ENCODE results near the gene C20orf204.

Gene C20orf204

GRCh38 chr20:64072498-64073063, 36.6 kb downstream of the C20orf204 start:
- no peak for DNase-seq

GRCh38 chr20:64073476-64074183, 37.6 kb downstream of the C20orf204 start:
- DNase-seq, result no peak

GRCh38 chr20:64074184-64074789, 38.3 kb downstream of the C20orf204 start:
- DNase-seq, result no peak

DNA sequence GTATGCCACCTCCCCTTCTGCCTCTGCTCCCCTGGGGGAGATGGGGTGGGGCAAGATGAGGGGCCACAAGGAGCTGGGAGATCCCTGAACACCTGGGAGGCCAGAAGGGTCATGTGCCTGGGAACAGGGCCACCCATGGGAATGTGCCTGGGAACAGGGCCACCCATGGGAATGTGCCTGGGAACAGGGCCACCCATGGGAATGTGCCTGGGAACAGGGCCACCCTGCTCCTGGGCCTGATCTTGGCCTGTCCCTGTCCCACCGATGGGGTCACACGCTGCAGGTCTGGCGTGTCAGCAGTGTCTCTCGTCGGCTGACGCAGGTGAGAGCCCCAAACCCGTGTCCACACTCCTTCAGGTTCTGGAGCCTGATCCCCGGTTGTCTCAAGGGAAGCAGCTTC, 39.0 kb downstream of the C20orf204 start:
- no peak for DNase-seq

DNA sequence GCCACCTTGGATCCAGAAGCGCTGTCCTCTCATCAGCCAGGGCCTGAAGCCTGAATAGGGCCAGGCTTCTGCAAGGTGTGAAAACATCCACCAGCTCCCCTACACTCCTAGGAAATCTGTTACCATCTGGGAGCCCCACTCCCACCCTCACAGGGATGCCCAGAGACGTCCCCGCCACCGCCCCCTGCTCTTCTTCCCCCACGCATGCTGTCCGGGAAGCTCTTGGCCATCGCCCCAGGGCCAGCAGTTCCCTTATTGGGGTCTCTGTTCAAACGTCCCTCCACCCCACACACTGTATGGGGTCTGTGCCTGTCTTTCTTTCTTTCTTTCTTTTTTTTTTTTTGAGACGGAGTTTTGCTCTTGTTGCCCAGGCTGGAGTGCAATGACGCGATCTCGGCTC, 39.6 kb downstream of the C20orf204 start:
- DNase-seq, result no peak

GRCh38 chr20:64076061-64076997, 40.3 kb downstream of the C20orf204 start:
- no peak for DNase-seq

GRCh38 chr20:64077094-64077493, 41.1 kb downstream of the C20orf204 start:
- DNase-seq, result no peak

- no peak for DNase-seq
Measured at GRCh38 chr20:64077541-64077875, 41.5 kb downstream of the C20orf204 start.

GRCh38 chr20:64077876-64078551, 42.0 kb downstream of the C20orf204 start:
- no peak for DNase-seq

DNA sequence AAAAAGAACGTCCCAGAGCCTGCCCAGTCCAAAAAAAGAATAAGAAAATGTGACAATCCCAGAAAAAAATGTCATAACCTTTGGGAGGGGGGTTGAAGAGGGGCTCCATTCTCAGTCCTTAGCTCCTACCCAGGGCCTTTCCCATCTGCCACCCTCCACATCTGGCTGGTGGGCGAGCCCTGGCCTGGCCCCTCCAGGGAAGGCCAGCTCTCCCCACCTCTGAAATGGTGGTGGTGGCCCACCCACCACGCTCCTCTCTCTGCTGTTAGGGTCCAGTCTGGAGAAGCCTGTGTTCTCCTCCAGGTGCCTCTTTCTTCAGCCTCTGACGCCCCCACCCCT, 42.9 kb downstream of the C20orf204 start:
- no peak for DNase-seq

DNA sequence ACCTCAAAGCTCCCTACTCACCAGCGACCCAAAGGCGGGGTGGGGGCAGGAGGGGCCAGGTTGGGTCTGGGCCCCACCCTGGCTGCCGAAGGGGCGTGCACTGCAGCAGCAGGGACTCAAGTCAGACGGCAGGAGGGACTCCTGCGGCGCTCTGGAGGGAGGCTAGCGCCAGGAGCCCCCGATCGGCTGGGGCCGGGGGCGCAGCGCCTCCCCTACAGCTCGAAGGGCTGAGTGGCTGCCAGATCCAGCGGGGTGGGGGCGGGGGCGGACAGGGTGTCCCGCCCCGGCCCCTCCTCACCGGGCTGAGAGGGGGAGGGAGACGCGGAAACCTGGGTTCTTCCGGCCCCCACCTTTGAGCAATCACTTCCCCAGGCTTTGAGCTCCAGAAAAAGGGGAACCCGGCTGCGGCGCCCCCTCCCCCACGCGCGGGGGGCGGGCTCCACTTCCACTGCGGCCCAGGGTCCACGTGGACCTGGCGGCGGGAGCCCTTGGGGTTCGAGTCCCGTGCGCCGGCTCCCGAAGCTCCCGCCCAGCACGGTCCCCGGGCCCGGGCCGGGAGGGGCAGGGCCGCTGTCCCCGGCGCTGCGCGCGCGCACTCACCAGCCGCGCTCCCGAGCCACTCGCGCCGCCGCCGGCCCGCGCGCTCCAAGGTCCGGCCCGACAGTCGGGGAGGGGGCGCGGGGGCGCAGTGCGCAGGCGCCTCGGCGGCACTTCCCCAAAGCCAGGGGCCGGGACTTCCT, 43.5 kb downstream of the C20orf204 start, which contains the start of gene RGS19:
RGS19 (minus strand) TSS at position 246 of the 740 bp plus-strand sequence. CDS start 2,632 bp downstream, outside the sequence.
- peak; percentile 43 for DNase-seq

- DNase-seq, result peak; percentile 9
Measured at GRCh38 chr20:64080013-64080812, 44.2 kb downstream of the C20orf204 start, which contains the start of gene OPRL1. Gene OPRL1, plus strand, starts transcription at chr20:64080082. Its CDS starts 12,639 bp downstream, at chr20:64092721.

DNA sequence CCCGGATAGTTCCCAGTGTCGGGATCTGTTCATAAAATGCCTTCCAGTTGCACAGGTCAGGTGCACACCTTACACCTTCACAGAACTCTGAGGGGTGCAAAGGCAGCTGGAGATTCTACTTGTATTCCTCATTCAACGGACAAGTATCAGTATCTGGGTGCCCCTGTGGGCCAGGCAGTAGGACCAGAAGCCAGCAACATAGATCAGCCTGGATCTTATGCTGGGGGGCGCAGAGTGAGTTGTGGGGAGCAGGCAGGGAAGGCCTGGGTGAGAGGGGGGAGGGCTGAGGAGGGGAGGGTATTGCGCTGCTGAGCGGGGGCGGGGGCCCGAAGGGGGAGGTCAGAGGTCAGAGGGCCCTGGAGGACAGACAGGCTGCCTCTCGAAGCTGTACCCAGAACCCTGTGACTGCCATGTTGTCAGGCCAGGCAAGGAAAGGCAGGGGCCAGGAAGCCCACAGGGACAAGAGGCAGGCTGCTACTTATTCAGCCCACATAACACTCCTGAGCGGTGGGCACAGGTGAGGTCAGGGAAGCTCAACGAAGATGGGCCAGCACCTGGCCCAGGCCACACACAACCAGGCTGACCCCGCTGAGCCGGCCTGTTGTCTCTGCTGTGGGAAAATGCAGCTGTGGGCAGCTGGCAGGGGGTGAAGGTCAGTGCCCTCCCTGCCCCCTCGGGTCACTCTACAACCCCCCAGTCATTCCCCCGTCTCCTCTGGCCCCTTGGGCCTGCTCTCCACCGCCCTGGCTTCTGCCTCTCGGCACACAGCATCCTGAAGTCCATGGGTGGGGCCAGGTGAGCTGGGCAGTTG, 45.0 kb downstream of the C20orf204 start:
- DNase-seq, result no peak

DNA sequence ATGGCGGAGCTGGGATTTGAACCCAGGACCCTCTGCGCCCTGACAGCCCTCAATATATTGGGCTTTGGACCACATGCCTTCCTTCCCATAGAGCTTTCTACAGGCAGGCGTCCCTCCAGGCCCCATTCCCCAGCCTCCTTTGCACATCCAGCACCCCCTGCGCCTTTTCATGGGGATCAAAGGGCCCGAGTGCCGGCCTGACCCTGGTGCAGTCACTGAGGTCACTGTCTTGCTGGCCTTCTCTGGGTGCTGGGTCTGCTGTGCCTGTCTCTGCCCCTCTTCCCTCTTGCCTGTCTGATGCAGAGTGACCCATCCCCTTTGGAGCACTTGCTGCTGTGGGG, 45.6 kb downstream of the C20orf204 start:
- DNase-seq, result no peak

DNA sequence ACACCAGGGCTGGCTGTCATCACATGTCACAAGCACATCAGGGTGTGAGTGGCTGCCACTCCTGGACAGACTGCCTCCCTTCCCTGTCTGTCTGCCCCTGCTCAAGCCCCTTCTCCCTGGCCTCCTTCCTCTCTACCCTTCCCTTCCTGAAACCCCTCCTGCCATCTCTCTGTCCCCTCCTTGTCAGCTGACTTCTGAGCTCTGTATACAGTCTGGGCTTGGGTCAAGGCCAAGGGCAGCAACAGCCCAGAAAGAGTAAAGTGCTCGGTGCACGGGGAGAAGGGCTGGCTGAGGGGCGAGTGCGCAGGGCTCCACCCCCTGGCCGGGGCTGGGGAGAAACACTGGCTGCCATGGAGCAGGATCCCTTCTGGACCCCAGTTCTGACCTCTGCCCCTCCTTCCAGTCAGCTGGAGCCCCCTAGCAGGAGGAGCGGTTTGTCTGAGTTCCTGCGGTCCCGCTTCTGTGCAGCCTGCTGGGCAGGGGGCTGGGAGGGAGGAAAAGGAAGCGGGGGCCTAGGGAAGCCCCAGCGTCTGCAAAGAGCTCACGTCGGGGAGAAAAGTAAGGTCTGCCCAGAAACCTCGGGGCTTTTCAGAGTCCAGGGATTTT, 46.2 kb downstream of the C20orf204 start:
- no peak for DNase-seq

DNA sequence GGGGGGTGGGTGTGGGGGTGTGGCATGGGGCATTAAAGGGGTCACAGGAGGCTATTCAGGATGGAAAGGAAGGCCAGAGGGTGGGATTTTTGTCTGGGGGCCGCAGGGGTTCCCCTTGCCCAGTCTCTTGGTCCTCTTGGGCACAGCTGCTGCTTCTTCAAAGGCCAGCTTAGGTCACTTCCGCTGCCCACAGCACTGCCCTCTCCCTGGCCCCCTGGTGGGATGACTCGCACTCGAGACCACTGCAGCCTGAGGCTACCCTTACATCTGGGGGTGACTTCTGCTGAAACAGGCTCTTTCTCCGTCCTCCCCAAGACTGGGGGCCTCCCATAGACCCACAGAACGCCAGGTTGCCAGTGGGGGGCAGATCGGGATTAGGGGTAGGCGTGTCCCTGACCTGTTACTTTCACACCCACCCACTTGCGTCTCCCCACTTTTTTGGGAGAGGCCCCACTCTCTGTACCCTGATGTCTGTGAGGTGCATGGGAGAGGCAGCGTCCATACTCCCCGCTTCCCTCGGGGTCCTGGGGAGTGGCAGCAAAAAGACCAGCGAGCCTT, 46.9 kb downstream of the C20orf204 start:
- DNase-seq, result no peak

DNA sequence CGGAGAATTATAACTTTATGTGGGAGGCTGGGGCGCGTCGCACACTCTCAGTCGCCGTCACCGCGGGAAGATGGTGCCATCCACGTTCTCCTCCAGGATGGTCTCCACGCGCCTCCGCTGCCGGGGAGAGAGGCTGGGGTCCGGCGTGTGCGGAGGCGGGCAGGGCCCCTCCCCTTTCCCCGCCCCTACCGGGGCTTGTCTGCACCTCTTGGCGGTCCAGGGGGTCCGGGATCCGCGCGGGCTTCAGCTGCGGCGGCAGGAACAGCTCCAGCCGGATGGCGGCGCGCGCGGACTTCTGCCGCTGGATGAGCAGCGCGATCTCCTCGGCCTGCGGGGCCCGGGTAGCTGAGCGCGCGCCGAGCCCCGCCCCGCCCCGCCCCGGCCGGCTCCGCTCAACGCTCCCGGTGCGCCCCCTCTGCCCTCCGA, 47.4 kb downstream of the C20orf204 start:
- DNase-seq, result peak; percentile 47

DNA sequence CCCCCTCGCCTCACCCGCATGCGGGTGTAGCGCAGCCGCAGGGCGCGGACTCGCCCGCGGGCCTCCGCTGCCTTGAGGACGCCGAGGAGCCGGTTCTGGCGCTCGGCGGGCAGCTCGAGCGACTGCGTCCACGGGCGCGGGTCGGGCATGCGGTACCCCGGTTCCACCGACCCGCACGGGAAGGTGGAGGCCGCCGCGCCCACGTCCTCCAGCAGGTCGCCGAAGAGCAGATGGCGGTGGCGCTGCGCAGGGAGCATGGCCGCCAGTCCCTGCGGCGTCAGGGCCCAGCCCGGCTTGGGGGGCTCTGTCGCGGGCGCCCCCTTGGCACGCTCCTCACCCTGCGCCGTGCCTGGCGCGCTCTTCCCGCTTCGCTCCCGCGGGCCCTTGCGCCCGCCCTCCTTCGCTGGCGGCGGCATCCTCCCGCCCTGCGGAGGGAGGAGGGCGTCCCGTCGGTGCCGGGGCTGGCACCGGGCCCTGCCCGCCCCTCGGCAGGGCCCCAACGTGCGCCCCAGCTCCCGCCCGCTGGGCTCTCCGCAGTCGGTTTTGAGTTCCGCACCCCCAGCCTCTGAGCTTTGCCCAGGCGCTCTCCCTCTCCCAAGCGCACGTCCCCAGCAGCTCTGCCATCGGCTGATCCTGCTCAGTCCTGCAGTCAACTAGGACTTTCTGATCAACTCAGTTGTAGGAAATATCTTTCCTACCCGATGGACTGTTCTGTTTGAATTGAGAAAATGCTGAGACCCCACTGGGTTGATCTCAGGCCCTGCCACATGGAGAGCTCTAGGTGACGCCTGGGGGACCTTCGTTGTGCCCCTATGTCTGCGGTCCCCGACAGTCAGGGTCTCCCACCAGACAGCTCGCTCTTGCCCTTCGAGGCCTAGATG, 48.1 kb downstream of the C20orf204 start, which contains the start of gene LKAAEAR1:
LKAAEAR1 (minus strand) TSS at position 595 of the 881 bp plus-strand sequence; CDS start at position 416, 179 bp downstream.
- no peak for DNase-seq
